Loucy (cell line): ENCODE measurements around the gene TMEM256.

Experiments used
- CTCF ChIP-seq: fragments of 200-600 bp; sonication (generic); conservative IDR thresholded peaks from 2 replicates; pipeline ENCODE4 v1.5.1; 2014; ENCODE audit warnings: mild to moderate bottlenecking, antibody characterized with exemption, low read length
- EZH2phosphoT487 ChIP-seq: fragments of 200-600 bp; IDR thresholded peaks from 2 replicates; pipeline ENCODE4 v1.6.1; 2018; ENCODE audit warnings: antibody characterized with exemption, mild to moderate bottlenecking, moderate library complexity, borderline replicate concordance

GRCh38 chr17:7407082-7407481, 3.2 kb upstream of the TMEM256 start:
- TF ChIP-seq CTCF (no peak), EZH2phosphoT487 (no peak)
